Dendritic cell treated with granulocyte-macrophage colony-stimulating factor and Interleukin-4, amounts not matched to agents 40 ng/mL and 50 ng/mL, for 4 days (primary cell): Measurements from ENCODE around the gene RPA4.

ENCODE experiments used
- H3K27ac Mint-ChIP-seq: one replicate; pipeline ENCODE4 v1.8.0; 2022; ENCODE audit warnings: mild to moderate bottlenecking, mixed read lengths
- H3K27me3 Mint-ChIP-seq: one replicate; pipeline ENCODE4 v1.8.0; 2022; ENCODE audit warnings: mild to moderate bottlenecking, mixed read lengths
- H3K36me3 Mint-ChIP-seq: one replicate; pipeline ENCODE4 v1.8.0; 2022; ENCODE audit warnings: low read depth, mixed read lengths
- H3K4me1 Mint-ChIP-seq: one replicate; pipeline ENCODE4 v1.8.0; 2022; ENCODE audit warnings: low read depth, mixed read lengths
- H3K4me3 Mint-ChIP-seq: one replicate; pipeline ENCODE4 v1.8.0; 2022; ENCODE audit warnings: mild to moderate bottlenecking, moderate library complexity, mixed read lengths
- H3K9me3 Mint-ChIP-seq: one replicate; pipeline ENCODE4 v1.8.0; 2022; ENCODE audit warnings: mixed read lengths
- intact Hi-C: fragments of 100-400 bp; cut with micrococcal nuclease; formaldehyde crosslinking; loops from one replicate; pipeline ENCODE4 v1.15.0; 2022

Gene RPA4

GRCh38 chrX:96907516-96908272, 24.0 kb downstream of the RPA4 start:
- Mint-ChIP-seq H3K27ac (no peak overlapping the region), H3K4me3 (no peak overlapping the region), H3K4me1 (no peaks in the 10 kb centered on the region), H3K27me3 (no peaks in the 10 kb centered on the region), H3K36me3 (no peaks in the 10 kb centered on the region), H3K9me3 (no peaks in the 10 kb centered on the region)
- intact Hi-C loops, result no loop called here

- Mint-ChIP-seq H3K27ac (no peak overlapping the region), H3K27me3 (no peaks in the 10 kb centered on the region), H3K4me1 (no peaks in the 10 kb centered on the region), H3K4me3 (no peak overlapping the region), H3K9me3 (no peaks in the 10 kb centered on the region), H3K36me3 (no peaks in the 10 kb centered on the region)
- intact Hi-C loops, result no loop called here
Measured at GRCh38 chrX:96909291-96909690, 25.6 kb downstream of the RPA4 start.

- no peaks in the 10 kb centered on the region for H3K9me3 Mint-ChIP-seq
- no peaks in the 10 kb centered on the region for H3K4me1 Mint-ChIP-seq
- intact Hi-C loops, result no loop called here
- no peak overlapping the region for H3K27ac Mint-ChIP-seq
- peaks cover 19% of the 10 kb centered on the region for H3K36me3 Mint-ChIP-seq
- H3K27me3 Mint-ChIP-seq, result no peaks in the 10 kb centered on the region
- H3K4me3 Mint-ChIP-seq, result no peak overlapping the region
Measured at GRCh38 chrX:96918864-96919263, 35.2 kb downstream of the RPA4 start.

GRCh38 chrX:96919672-96920071, 36.0 kb downstream of the RPA4 start:
- Mint-ChIP-seq H3K9me3 (peaks cover 2% of the 10 kb centered on the region), H3K4me3 (no peak overlapping the region), H3K27ac (no peak overlapping the region), H3K4me1 (peaks cover 3% of the 10 kb centered on the region), H3K27me3 (no peaks in the 10 kb centered on the region), H3K36me3 (peaks cover 21% of the 10 kb centered on the region)
- intact Hi-C loops, result no loop called here

- Mint-ChIP-seq H3K4me3 (no peak overlapping the region), H3K9me3 (peaks cover 11% of the 10 kb centered on the region), H3K27ac (no peak overlapping the region), H3K4me1 (peaks cover 13% of the 10 kb centered on the region), H3K27me3 (no peaks in the 10 kb centered on the region), H3K36me3 (peaks cover 31% of the 10 kb centered on the region)
- intact Hi-C loops, result no loop called here
Measured at GRCh38 chrX:96924581-96924980, 40.9 kb downstream of the RPA4 start.

- intact Hi-C loops, result no loop called here
- Mint-ChIP-seq H3K9me3 (peaks cover 11% of the 10 kb centered on the region), H3K4me3 (no peak overlapping the region), H3K36me3 (peaks cover 19% of the 10 kb centered on the region), H3K27ac (no peak overlapping the region), H3K4me1 (peaks cover 13% of the 10 kb centered on the region), H3K27me3 (no peaks in the 10 kb centered on the region)
Measured at GRCh38 chrX:96929036-96929435, 45.3 kb downstream of the RPA4 start.
